Measurements from ENCODE around the gene ZNF784.

GRCh38 chr19:55652311-55653128 is 28.2 kb upstream of the ZNF784 start:
- TF ChIP-seq POLR2A (IDR thresholded peaks at IDR 0.05; ENCODE audit: low read depth, low read length) = no peak
- TF ChIP-seq CTCF (IDR thresholded peaks at IDR 0.05; ENCODE audit: extremely low read depth in 1 of 2, insufficient read depth in 1 of 2, low read depth in 1 of 2, low read length in 2 of 2) = no peak

Measured in endothelial cell of umbilical vein (primary cell).